ENCODE measurements around the gene OSBPL5. TPM values are rescaled to one million over a fixed set of nuclear protein-coding genes. Genes with fewer than 3 reads are reported as not detected.

The OSBPL5 gene
- total RNA-seq, 4 donors from 2014 or later = 39.9 to 94.0 (median 66.4) TPM

DNA sequence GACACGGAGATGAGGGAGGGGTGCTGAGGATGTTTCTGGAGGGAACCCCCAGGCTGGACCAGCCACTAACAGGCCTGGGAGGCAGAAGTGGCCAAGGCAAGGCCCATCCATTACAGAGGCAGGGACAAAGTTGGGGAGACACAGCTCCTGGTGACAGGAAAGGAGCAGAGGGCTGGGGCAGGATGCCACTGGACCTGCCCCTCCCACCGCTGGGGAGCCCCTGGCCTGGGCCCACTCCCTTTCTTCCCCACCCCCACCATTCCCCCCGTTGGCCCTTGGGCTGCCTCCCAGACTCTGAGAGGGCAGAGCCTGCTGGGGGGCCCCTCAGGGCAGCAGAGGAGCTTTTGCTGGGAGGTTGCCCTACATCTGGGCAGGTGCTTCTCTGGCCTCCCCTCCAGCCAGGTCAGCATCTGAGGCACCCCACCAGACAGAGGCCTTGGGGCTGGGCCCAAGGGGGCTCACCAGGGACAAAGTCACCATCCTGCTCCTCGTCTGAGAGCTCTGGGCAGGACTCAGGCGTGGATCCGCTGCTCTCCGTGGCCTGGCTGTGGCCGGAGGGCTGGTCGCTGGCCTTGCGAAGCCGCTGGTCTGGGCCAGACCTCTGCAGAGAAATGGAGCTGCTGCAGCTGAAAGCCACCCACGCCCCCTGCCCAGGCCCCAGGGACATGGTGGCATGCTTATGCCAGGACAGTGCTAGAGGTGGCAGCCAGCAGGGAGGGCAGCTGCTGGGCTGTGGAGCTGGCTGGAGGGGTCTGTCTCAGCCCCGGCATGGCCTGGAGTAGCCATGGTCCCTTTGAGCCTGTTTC is 74.8 kb downstream of the OSBPL5 start:
- H3K9me3 ChIP-seq = no peaks in the 10 kb centered on the region
- no peaks in the 10 kb centered on the region for H3K27me3 ChIP-seq
- no CpG with 5 or more reads among the region's 13 CpGs for WGBS, 2 donors (ENCODE audit: low coverage in 1 of 2)
- no peak overlapping the region for H3K27ac ChIP-seq
- H3K4me1 ChIP-seq = peaks cover 0 to 31% (median 0%) of the 10 kb centered on the region in 3 donors
- no peak for TF ChIP-seq EP300 (IDR thresholded peaks at IDR 0.05)
- TF ChIP-seq, protein P1, sequence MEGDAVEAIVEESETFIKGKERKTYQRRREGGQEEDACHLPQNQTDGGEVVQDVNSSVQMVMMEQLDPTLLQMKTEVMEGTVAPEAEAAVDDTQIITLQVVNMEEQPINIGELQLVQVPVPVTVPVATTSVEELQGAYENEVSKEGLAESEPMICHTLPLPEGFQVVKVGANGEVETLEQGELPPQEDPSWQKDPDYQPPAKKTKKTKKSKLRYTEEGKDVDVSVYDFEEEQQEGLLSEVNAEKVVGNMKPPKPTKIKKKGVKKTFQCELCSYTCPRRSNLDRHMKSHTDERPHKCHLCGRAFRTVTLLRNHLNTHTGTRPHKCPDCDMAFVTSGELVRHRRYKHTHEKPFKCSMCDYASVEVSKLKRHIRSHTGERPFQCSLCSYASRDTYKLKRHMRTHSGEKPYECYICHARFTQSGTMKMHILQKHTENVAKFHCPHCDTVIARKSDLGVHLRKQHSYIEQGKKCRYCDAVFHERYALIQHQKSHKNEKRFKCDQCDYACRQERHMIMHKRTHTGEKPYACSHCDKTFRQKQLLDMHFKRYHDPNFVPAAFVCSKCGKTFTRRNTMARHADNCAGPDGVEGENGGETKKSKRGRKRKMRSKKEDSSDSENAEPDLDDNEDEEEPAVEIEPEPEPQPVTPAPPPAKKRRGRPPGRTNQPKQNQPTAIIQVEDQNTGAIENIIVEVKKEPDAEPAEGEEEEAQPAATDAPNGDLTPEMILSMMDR (IDR thresholded peaks at IDR 0.05) = no peak
- no peak for TF ChIP-seq POLR2AphosphoS5 (IDR thresholded peaks at IDR 0.05)
- TF ChIP-seq POLR2A (IDR thresholded peaks at IDR 0.05) = no peak
- ATAC-seq = no peak
- peaks cover 0 to 78% of the 10 kb centered on the region in 2 donors for H3K36me3 ChIP-seq
- H3K4me3 ChIP-seq = no peak overlapping the region

DNA sequence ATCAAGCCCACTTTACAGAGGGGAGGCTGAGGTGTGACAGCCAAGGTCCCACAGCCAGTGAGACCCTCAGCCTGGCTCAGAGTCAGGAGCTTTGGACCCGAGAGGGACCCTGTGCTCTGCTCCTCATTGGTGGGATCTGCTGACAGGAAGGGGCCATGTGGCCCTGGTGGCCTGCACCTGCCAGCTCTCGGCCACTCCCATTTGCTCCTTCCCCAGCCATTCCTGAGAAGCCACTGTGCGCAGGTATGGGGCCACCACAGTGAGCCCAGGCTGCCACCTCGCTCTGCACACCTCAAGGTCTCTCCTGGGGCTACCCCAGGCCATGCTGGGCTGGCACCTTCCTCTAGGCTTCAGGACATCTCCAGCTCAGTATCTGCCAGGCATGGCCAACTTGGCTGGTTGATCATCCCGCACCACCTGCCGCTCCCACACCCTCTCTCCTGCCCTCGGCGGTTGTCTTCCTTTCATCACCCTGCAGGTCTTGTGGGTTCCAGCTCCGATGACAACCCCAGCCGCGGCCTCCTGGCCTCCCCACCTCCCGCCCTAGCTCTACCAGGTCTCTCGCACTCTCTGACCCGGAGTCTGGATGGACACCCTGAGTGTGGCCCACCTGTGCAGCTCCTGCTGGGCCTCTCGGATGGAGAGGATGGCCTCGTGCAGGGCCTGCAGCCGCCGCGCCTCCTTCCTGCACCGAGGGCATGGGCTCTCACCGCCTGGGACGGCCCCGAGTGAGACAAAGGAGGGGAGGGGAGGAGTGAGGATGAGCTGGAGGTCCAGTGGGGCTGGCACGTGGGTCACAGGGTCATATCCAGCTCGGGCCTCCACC is 75.7 kb downstream of the OSBPL5 start:
- Histone ChIP-seq H3K27me3 (no peaks in the 10 kb centered on the region), H3K4me3 (no peak overlapping the region), H3K9me3 (no peaks in the 10 kb centered on the region), H3K36me3 (peaks cover 0 to 70% of the 10 kb centered on the region in 2 donors), H3K27ac (no peak overlapping the region), H3K4me1 (peaks cover 0 to 23% (median 0%) of the 10 kb centered on the region in 3 donors)
- TF ChIP-seq POLR2A (IDR thresholded peaks at IDR 0.05) (no peak), POLR2AphosphoS5 (IDR thresholded peaks at IDR 0.05) (no peak), EP300 (IDR thresholded peaks at IDR 0.05) (no peak)
- TF ChIP-seq, protein P1 (IDR thresholded peaks at IDR 0.05) = no peak
- WGBS, 2 donors (ENCODE audit: low coverage in 1 of 2) = 90 to 100% methylated on average over 1 to 4 of the region's 25 CpGs
- no peak for ATAC-seq

DNA sequence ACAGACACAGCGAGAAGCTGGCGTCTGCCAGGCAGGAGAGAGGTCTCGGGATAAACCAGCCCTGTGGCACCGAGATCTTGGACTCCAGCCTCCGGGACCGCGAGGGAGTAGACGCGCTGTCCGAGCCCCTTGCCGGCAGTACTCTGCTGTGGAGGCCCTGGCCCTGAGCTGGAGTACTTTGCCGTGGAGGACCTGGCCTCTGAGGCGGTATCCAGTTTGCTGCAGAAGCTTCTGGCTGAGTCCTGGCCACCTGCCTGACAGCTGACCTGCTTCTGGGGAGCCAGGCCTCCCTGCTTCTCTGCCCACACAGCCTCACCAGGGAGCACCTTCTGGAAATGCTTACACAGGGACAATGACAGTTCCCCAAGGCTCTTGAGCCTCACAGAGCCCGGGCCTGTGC is 76.3 kb downstream of the OSBPL5 start:
- peaks cover 0 to 63% of the 10 kb centered on the region in 2 donors for H3K36me3 ChIP-seq
- no peak overlapping the region for H3K27ac ChIP-seq
- no peak for ATAC-seq
- H3K27me3 ChIP-seq = peaks cover under 1% of the 10 kb centered on the region
- TF ChIP-seq POLR2AphosphoS5 (IDR thresholded peaks at IDR 0.05) = no peak
- no peak for TF ChIP-seq EP300 (IDR thresholded peaks at IDR 0.05)
- TF ChIP-seq POLR2A (IDR thresholded peaks at IDR 0.05) = no peak
- TF ChIP-seq, protein P1 (IDR thresholded peaks at IDR 0.05) = no peak
- WGBS, 2 donors (ENCODE audit: low coverage in 1 of 2) = 89% methylated on average over 5 of the region's 14 CpGs; no CpG with 5 or more reads in 1 of the 2 donors
- H3K4me1 ChIP-seq = peaks cover 0 to 22% (median 0%) of the 10 kb centered on the region in 3 donors
- no peak overlapping the region for H3K4me3 ChIP-seq
- H3K9me3 ChIP-seq = no peaks in the 10 kb centered on the region

DNA sequence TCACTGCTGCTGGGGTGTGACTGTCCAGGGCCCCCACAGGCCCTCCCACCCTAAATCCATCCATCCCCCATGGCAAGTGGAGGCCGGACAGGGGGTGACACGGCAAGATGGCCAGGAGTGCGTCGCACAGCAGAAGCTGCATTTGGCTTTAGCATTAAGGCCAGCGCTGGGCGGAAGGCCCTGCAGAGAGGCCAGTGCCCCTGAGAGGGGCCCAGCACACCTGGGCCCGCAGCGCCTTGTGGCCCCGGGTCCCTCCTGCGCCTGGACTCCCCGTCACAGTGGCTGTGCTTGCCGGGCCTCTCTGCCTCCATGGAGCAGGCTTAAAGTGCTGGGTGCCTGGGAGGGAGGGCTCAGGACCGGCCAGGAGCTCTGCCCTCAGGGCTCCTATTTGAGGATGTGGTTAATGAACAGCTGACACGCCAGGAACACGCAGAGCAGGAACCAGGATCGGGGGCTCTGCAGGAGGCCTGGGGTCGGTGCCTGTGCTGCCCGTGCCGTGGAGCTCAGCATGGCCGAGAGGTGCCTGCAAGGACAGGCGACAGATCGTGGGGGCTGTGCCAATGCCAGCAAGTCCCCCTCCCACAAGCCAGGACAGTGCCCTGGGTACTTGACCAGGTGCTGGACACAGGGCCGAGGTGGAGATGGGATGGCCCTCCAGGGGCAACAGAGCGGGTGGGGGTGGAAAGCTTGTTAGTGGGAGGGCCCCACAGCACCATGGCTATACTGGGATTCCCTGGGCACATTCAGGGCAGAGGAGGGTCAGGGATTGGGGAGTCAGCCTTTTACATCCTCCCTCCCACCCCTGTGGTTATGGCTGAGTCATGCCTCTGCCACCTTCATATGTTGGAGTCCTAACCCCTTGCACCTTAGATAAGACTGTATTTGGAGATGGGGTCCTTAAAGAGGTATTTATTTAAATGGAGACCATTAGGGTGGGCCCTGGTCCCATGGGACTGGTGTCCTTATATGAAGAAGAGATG is 77.0 kb downstream of the OSBPL5 start:
- TF ChIP-seq EP300 (IDR thresholded peaks at IDR 0.05) = no peak
- TF ChIP-seq, protein P1 (IDR thresholded peaks at IDR 0.05) = no peak
- no peak for TF ChIP-seq POLR2A (IDR thresholded peaks at IDR 0.05)
- no peak for TF ChIP-seq POLR2AphosphoS5 (IDR thresholded peaks at IDR 0.05)

More for the DNA sequence above, 77.0 kb downstream of the OSBPL5 start:
- no peak for ATAC-seq
- WGBS, 2 donors (ENCODE audit: low coverage in 1 of 2) = 67 to 80% methylated on average over 1 to 2 of the region's 24 CpGs
- H3K27ac ChIP-seq = no peak overlapping the region
- H3K4me1 ChIP-seq = peaks cover 0 to 18% (median 0%) of the 10 kb centered on the region in 3 donors
- H3K36me3 ChIP-seq = peaks cover 0 to 56% of the 10 kb centered on the region in 2 donors
- H3K27me3 ChIP-seq = peaks cover 6% of the 10 kb centered on the region
- no peak overlapping the region for H3K4me3 ChIP-seq
- no peaks in the 10 kb centered on the region for H3K9me3 ChIP-seq
